LNCaP clone FGC (cell line): ENCODE measurements around the gene MAD2L1.

Source experiments
- DNase-seq: peaks from one replicate; pipeline ENCODE4 v3.0.0-alpha.2; 2011; ENCODE audit warnings: low read depth
- H3K4me3 ChIP-seq: 2 replicates; pipeline ENCODE4 v1.5.1; 2011; ENCODE audit warnings: mild to moderate bottlenecking, low read depth, low read length, control low read depth
- CTCF ChIP-seq: IDR thresholded peaks from 2 replicates; pipeline ENCODE4 v1.5.1; 2012; ENCODE audit warnings: mild to moderate bottlenecking; ENCODE audit not compliant: control insufficient read depth, insufficient read depth; ENCODE audit errors: extremely low read depth

Gene MAD2L1

GRCh38 chr4:120018786-120019185 lies 47.9 kb downstream of the MAD2L1 start:
- H3K4me3 ChIP-seq: no peak overlapping the region
- no peak for TF ChIP-seq CTCF
- DNase-seq: no peak

GRCh38 chr4:120017939-120018692 lies 48.5 kb downstream of the MAD2L1 start:
- TF ChIP-seq CTCF: no peak
- H3K4me3 ChIP-seq: no peak overlapping the region
- DNase-seq: no peak

- no peak for TF ChIP-seq CTCF
- no peak for DNase-seq
- no peak overlapping the region for H3K4me3 ChIP-seq
Observed at GRCh38 chr4:120011725-120012124, 54.9 kb downstream of the MAD2L1 start.

- no peak for DNase-seq
Observed at GRCh38 chr4:120010646-120011045, 56.0 kb downstream of the MAD2L1 start.

GRCh38 chr4:120009731-120010130 lies 56.9 kb downstream of the MAD2L1 start:
- H3K4me3 ChIP-seq: no peak overlapping the region
- no peak for TF ChIP-seq CTCF
- no peak for DNase-seq

More at GRCh38 chr4:120010646-120011045, 56.0 kb downstream of the MAD2L1 start:
- TF ChIP-seq CTCF: no peak
- H3K4me3 ChIP-seq: no peak overlapping the region

GRCh38 chr4:120008957-120009356 lies 57.7 kb downstream of the MAD2L1 start:
- H3K4me3 ChIP-seq: no peak overlapping the region
- no peak for TF ChIP-seq CTCF
- no peak for DNase-seq
